Upper lobe of right lung (tissue), 1 donor: Measurements from ENCODE around the gene SAXO1. TPM values are rescaled to one million over a fixed set of nuclear protein-coding genes. Genes with fewer than 3 reads are reported as not detected.

Experiments
- ATAC-seq: fragments of 200-7000 bp; cut with Tn5 transposase; one replicate; pipeline ENCODE4 v1.9.1; 2020; ENCODE audit warnings: mild to moderate bottlenecking, moderate library complexity
- DNase-seq: peaks from one replicate; pipeline ENCODE4 v3.0.0-alpha.2; 2020
- H3K27ac ChIP-seq: fragments of 200-600 bp; one replicate; pipeline ENCODE4 v1.8.0; 2022
- H3K27me3 ChIP-seq: fragments of 200-600 bp; one replicate; pipeline ENCODE4 v1.8.0; 2022; ENCODE audit warnings: mild to moderate bottlenecking
- H3K36me3 ChIP-seq: fragments of 200-600 bp; one replicate; pipeline ENCODE4 v1.8.0; 2022
- H3K4me1 ChIP-seq: fragments of 200-600 bp; one replicate; pipeline ENCODE4 v1.8.0; 2022
- H3K4me3 ChIP-seq: fragments of 200-600 bp; one replicate; pipeline ENCODE4 v1.8.0; 2022; ENCODE audit warnings: mild to moderate bottlenecking
- H3K9me3 ChIP-seq: fragments of 200-600 bp; one replicate; pipeline ENCODE4 v1.8.0; 2022
- CTCF ChIP-seq: fragments of 200-600 bp; IDR thresholded peaks from one replicate; pipeline ENCODE4 v1.8.0; 2022; ENCODE audit warnings: antibody characterized with exemption
- intact Hi-C: fragments of 100-400 bp; cut with DNase I; formaldehyde crosslinking; loops from one replicate; pipeline ENCODE4 v1.11.0; 2022
- total RNA-seq: library from RNA; stranded (reverse); fragmentation: NEBNext Ultra II Directional; extraction: Animal tissue kit (Norgen Biotek cat#: 25700); gene quantifications from one replicate; pipeline ENCODE4 v1.2.1, GENCODE V29; 2021
- donor health status: DM: no; HTN: yes; CAD: no; lungs with severe emphysema.

SAXO1 gene
- total RNA-seq, 1 donor from 2014 or later: 0.12 TPM

GRCh38 chr9:18926513-18926912 is 106.5 kb downstream of the SAXO1 start:
- no peak for TF ChIP-seq CTCF
- Histone ChIP-seq H3K4me1 (no peaks in the 10 kb centered on the region), H3K36me3 (no peaks in the 10 kb centered on the region), H3K27ac (no peak overlapping the region), H3K4me3 (no peak overlapping the region), H3K9me3 (no peaks in the 10 kb centered on the region), H3K27me3 (no peaks in the 10 kb centered on the region)
- intact Hi-C loops: no loop called here
- ATAC-seq (no peak), DNase-seq (no peak)

- Histone ChIP-seq H3K4me1 (no peaks in the 10 kb centered on the region), H3K4me3 (no peak overlapping the region), H3K9me3 (no peaks in the 10 kb centered on the region), H3K27me3 (no peaks in the 10 kb centered on the region), H3K36me3 (no peaks in the 10 kb centered on the region), H3K27ac (no peak overlapping the region)
- intact Hi-C loops: no loop called here
- no peak for ATAC-seq
- DNase-seq: no peak
- no peak for TF ChIP-seq CTCF
These were observed 107.1 kb downstream of the SAXO1 start for GRCh38 chr9:18925880-18926279.

- Histone ChIP-seq H3K9me3 (no peaks in the 10 kb centered on the region), H3K4me3 (no peak overlapping the region), H3K4me1 (no peaks in the 10 kb centered on the region), H3K27ac (no peak overlapping the region), H3K27me3 (no peaks in the 10 kb centered on the region), H3K36me3 (no peaks in the 10 kb centered on the region)
- no peak for ATAC-seq
- intact Hi-C loops: no loop called here
- no peak for TF ChIP-seq CTCF
- DNase-seq: no peak
These were observed 109.2 kb downstream of the SAXO1 start for GRCh38 chr9:18923671-18924430.

- Histone ChIP-seq H3K9me3 (no peaks in the 10 kb centered on the region), H3K4me3 (no peak overlapping the region), H3K4me1 (no peaks in the 10 kb centered on the region), H3K27ac (no peak overlapping the region), H3K36me3 (no peaks in the 10 kb centered on the region), H3K27me3 (no peaks in the 10 kb centered on the region)
- DNase-seq (no peak), ATAC-seq (no peak)
- TF ChIP-seq CTCF: no peak
- intact Hi-C loops: no loop called here
These were observed 109.8 kb downstream of the SAXO1 start for GRCh38 chr9:18923167-18923566.

GRCh38 chr9:18922161-18922885 is 110.7 kb downstream of the SAXO1 start:
- H3K27me3 ChIP-seq: no peaks in the 10 kb centered on the region
- no peaks in the 10 kb centered on the region for H3K9me3 ChIP-seq
- DNase-seq (no peak), ATAC-seq (no peak)
- no peaks in the 10 kb centered on the region for H3K36me3 ChIP-seq
- TF ChIP-seq CTCF: no peak
- H3K4me1 ChIP-seq: no peaks in the 10 kb centered on the region
- no peak overlapping the region for H3K4me3 ChIP-seq
- no peak overlapping the region for H3K27ac ChIP-seq
- intact Hi-C loops: no loop called here
